Measurements from ENCODE around the gene USP17L19.
"Not testable (repeated sequence)": the region's sequence is repeated elsewhere in the genome, so short reads cannot be mapped to it uniquely, and the experiment has no call there.

DNA sequence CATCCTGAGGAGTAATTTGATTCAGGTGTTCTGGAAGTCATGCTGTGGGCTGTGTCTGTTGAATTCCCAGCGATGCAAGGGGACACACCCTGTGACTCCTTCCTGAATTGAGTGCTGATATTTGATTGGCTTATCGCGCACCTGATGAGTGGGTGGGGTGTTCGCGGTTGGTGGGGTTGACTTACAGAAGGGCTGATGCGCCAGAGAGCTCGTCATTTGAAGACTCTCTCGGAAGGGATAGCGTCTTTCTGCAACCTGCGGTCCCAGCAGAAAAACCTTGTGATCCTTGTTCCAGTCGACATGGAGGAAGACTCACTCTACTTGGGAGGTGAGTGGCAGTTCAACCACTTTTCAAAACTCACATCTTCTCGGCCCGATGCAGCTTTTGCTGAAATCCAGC is at the start of gene USP17L19:
- TF ChIP-seq, protein P1, sequence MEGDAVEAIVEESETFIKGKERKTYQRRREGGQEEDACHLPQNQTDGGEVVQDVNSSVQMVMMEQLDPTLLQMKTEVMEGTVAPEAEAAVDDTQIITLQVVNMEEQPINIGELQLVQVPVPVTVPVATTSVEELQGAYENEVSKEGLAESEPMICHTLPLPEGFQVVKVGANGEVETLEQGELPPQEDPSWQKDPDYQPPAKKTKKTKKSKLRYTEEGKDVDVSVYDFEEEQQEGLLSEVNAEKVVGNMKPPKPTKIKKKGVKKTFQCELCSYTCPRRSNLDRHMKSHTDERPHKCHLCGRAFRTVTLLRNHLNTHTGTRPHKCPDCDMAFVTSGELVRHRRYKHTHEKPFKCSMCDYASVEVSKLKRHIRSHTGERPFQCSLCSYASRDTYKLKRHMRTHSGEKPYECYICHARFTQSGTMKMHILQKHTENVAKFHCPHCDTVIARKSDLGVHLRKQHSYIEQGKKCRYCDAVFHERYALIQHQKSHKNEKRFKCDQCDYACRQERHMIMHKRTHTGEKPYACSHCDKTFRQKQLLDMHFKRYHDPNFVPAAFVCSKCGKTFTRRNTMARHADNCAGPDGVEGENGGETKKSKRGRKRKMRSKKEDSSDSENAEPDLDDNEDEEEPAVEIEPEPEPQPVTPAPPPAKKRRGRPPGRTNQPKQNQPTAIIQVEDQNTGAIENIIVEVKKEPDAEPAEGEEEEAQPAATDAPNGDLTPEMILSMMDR (IDR thresholded peaks at IDR 0.05; ENCODE audit: borderline replicate concordance, extremely low read depth, low read length, poor library complexity, severe bottlenecking): not testable (repeated sequence)
- not testable (repeated sequence) for TF ChIP-seq EZH2 (IDR thresholded peaks at IDR 0.05; ENCODE audit: borderline replicate concordance, low read depth, low read length, severe bottlenecking)

Data from DND-41 (cell line).